Esophagus squamous epithelium (tissue), 4 donors: ENCODE data around the gene SOHLH2.

Experiments
- CTCF ChIP-seq, 6 experiments: fragments of 450-650 bp in 4 of 6; fragments of 200-600 bp in 2 of 6; sonication (generic) in 2 of 6; IDR thresholded peaks; one replicate each; pipeline ENCODE4 v1.5.1; 2016 to 2019; ENCODE audit warnings: antibody characterized with exemption in 6 of 6, mild to moderate bottlenecking in 4 of 6, moderate library complexity in 4 of 6
- POLR2A ChIP-seq, 4 donors: fragments of 450-650 bp; IDR thresholded peaks; one replicate each; pipeline ENCODE4 v1.6.1; 2017; ENCODE audit warnings: antibody characterized with exemption in 4 of 4, mild to moderate bottlenecking in 4 of 4, moderate library complexity in 3 of 4

GRCh38 chr13:36163809-36164308, 50.5 kb downstream of the SOHLH2 start:
- TF ChIP-seq POLR2A (IDR thresholded peaks at IDR 0.05) (no peak), CTCF (IDR thresholded peaks at IDR 0.05) (no peak)
